ENCODE results near the gene EFEMP2.
A peak's percentile ranks its signal among the peaks of the same experiment; 100 is the strongest.

GRCh38 chr11:65856689-65857499 lies 15.7 kb downstream of the EFEMP2 start:
- no peak for TF ChIP-seq CTCF (IDR thresholded peaks at IDR 0.05; ENCODE audit: low read depth, low read length)
- peak; percentile 65 for TF ChIP-seq POLR2A (IDR thresholded peaks at IDR 0.05; ENCODE audit: extremely low read depth, insufficient read length)
- TF ChIP-seq MAX (IDR thresholded peaks at IDR 0.05; ENCODE audit: low read depth, low read length) = peak; percentile 92
- TF ChIP-seq MYC (IDR thresholded peaks at IDR 0.05; ENCODE audit: low read depth, low read length) = peak; percentile 6

All from NB4 (cell line).